Activated CD8-positive, alpha-beta memory T cell treated with anti-CD3 and anti-CD28 coated beads for 4 hours (primary cell): ENCODE measurements around the gene CHRM4.
A peak's percentile ranks its signal among the peaks of the same experiment; 100 is the strongest.

Experiments used
- DNase-seq, 2 donors: peaks; one replicate each; pipeline ENCODE4 v3.0.0-alpha.2; 2020; ENCODE audit warnings: low read depth in 2 of 2

CHRM4 gene

GRCh38 chr11:46367244-46367915 lies 24.2 kb downstream of the CHRM4 start:
- peak; percentile 36 to 65 for DNase-seq

GRCh38 chr11:46366661-46367161 lies 24.9 kb downstream of the CHRM4 start:
- no peak for DNase-seq

GRCh38 chr11:46366260-46366659 lies 25.3 kb downstream of the CHRM4 start:
- DNase-seq = no peak

GRCh38 chr11:46364791-46365190 lies 26.8 kb downstream of the CHRM4 start:
- DNase-seq = no peak

GRCh38 chr11:46364056-46364455 lies 27.5 kb downstream of the CHRM4 start:
- no peak for DNase-seq

- DNase-seq = no peak
Observed at GRCh38 chr11:46363455-46364005, 28.0 kb downstream of the CHRM4 start.

GRCh38 chr11:46363031-46363407 lies 28.6 kb downstream of the CHRM4 start:
- no peak for DNase-seq

- no peak for DNase-seq
Observed at GRCh38 chr11:46362156-46363030, 29.2 kb downstream of the CHRM4 start.

GRCh38 chr11:46361283-46362155 lies 30.1 kb downstream of the CHRM4 start:
- DNase-seq = peak in 1 of 2 donors; percentile 36

- DNase-seq = no peak
Observed at GRCh38 chr11:46360878-46361277, 30.7 kb downstream of the CHRM4 start.

GRCh38 chr11:46359953-46360352 lies 31.6 kb downstream of the CHRM4 start:
- no peak for DNase-seq

GRCh38 chr11:46357483-46357936 lies 34.1 kb downstream of the CHRM4 start:
- no peak for DNase-seq

- no peak for DNase-seq
Observed at GRCh38 chr11:46356924-46357482, 34.6 kb downstream of the CHRM4 start.

- DNase-seq = peak; percentile 54 to 62
Observed at GRCh38 chr11:46353698-46354097, 37.9 kb downstream of the CHRM4 start.

GRCh38 chr11:46352063-46352841 lies 39.3 kb downstream of the CHRM4 start:
- DNase-seq = peak; percentile 57 to 58

- no peak for DNase-seq
Observed at GRCh38 chr11:46351606-46352005, 40.0 kb downstream of the CHRM4 start.

- no peak for DNase-seq
Observed at GRCh38 chr11:46351148-46351547, 40.4 kb downstream of the CHRM4 start.

- DNase-seq = no peak
Observed at GRCh38 chr11:46350695-46351094, 40.9 kb downstream of the CHRM4 start.

- peak in 1 of 2 donors; percentile 44 for DNase-seq
Observed at GRCh38 chr11:46348566-46349401, 42.8 kb downstream of the CHRM4 start.
